ENCODE data around the gene SFI1. TPM values are rescaled to one million over a fixed set of nuclear protein-coding genes. Genes with fewer than 3 reads are reported as not detected.

SFI1 gene
- total and polyA plus RNA-seq, 5 donors from 2014 or later = 18.6 to 300 (median 33.3) TPM

GRCh38 chr22:31615491-31615860 lies 119.1 kb downstream of the SFI1 start:
- H3K36me3 Mint-ChIP-seq = peaks cover 27% of the 10 kb centered on the region
- H3K4me3 Mint-ChIP-seq = peak overlapping the region in 1 of 4 donors; percentile 56
- peaks cover 0 to 1% (median 0%) of the 10 kb centered on the region in 7 donors for H3K9me3 Mint-ChIP-seq
- H3K27ac Mint-ChIP-seq = peak overlapping the region; percentile 82 to 92 (median 82)
- peak overlapping the region; percentile 44 for H3K27ac ChIP-seq (ENCODE audit: insufficient read depth, low read length, poor library complexity, severe bottlenecking)
- H3K27me3 ChIP-seq (ENCODE audit: control insufficient read depth, insufficient read depth, low read length) = no peaks in the 10 kb centered on the region
- ATAC-seq (ENCODE audit: low read depth in 2 of 2) = no peak
- H3K4me1 Mint-ChIP-seq = peaks cover 0 to 14% (median 12%) of the 10 kb centered on the region in 4 donors
- H3K36me3 ChIP-seq (ENCODE audit: control insufficient read depth, insufficient read depth, low read length) = peaks cover 44% of the 10 kb centered on the region
- H3K4me3 ChIP-seq (ENCODE audit: low read depth, low read length) = no peak overlapping the region
- no peak for DNase-seq
- H3K27me3 Mint-ChIP-seq = no peaks in the 10 kb centered on the region
- no peaks in the 10 kb centered on the region for H3K9me3 ChIP-seq (ENCODE audit: control insufficient read depth in 2 of 2, low read length in 2 of 2)
- H3K4me1 ChIP-seq (ENCODE audit: control insufficient read depth, insufficient read depth, low read length, poor library complexity, severe bottlenecking) = no peaks in the 10 kb centered on the region

- H3K27ac ChIP-seq (ENCODE audit: insufficient read depth, low read length, poor library complexity, severe bottlenecking) = peak overlapping the region; percentile 44
- peak overlapping the region in 1 of 4 donors; percentile 56 for H3K4me3 Mint-ChIP-seq
- no peak for ATAC-seq (ENCODE audit: low read depth in 2 of 2)
These were observed 119.6 kb downstream of the SFI1 start for GRCh38 chr22:31615940-31616314.

GRCh38 chr22:31616315-31616980 lies 120.1 kb downstream of the SFI1 start:
- H3K4me3 ChIP-seq (ENCODE audit: low read depth, low read length) = no peak overlapping the region
- no peaks in the 10 kb centered on the region for H3K27me3 ChIP-seq (ENCODE audit: control insufficient read depth, insufficient read depth, low read length)
- H3K27ac ChIP-seq (ENCODE audit: insufficient read depth, low read length, poor library complexity, severe bottlenecking) = peak overlapping the region; percentile 44
- Mint-ChIP-seq H3K4me1 (peaks cover 0 to 14% (median 12%) of the 10 kb centered on the region in 4 donors), H3K27ac (peak overlapping the region in 2 of 3 donors; percentile 82 to 92), H3K27me3 (no peaks in the 10 kb centered on the region), H3K9me3 (peaks cover 0 to 1% (median 0%) of the 10 kb centered on the region in 7 donors), H3K4me3 (peak overlapping the region in 3 of 4 donors; percentile 38 to 73 (median 56)), H3K36me3 (peaks cover 27% of the 10 kb centered on the region)
- H3K4me1 ChIP-seq (ENCODE audit: control insufficient read depth, insufficient read depth, low read length, poor library complexity, severe bottlenecking) = no peaks in the 10 kb centered on the region
- H3K9me3 ChIP-seq (ENCODE audit: control insufficient read depth in 2 of 2, low read length in 2 of 2) = no peaks in the 10 kb centered on the region
- DNase-seq (no peak), ATAC-seq (ENCODE audit: low read depth in 2 of 2) (peak; percentile 22 to 51)
- peaks cover 40% of the 10 kb centered on the region for H3K36me3 ChIP-seq (ENCODE audit: control insufficient read depth, insufficient read depth, low read length)

More at GRCh38 chr22:31615940-31616314, 119.6 kb downstream of the SFI1 start:
- H3K27ac Mint-ChIP-seq = peak overlapping the region; percentile 82 to 92 (median 82)
- Histone ChIP-seq H3K4me3 (ENCODE audit: low read depth, low read length) (no peak overlapping the region), H3K4me1 (ENCODE audit: control insufficient read depth, insufficient read depth, low read length, poor library complexity, severe bottlenecking) (no peaks in the 10 kb centered on the region), H3K9me3 (ENCODE audit: control insufficient read depth in 2 of 2, low read length in 2 of 2) (no peaks in the 10 kb centered on the region), H3K36me3 (ENCODE audit: control insufficient read depth, insufficient read depth, low read length) (peaks cover 40% of the 10 kb centered on the region), H3K27me3 (ENCODE audit: control insufficient read depth, insufficient read depth, low read length) (no peaks in the 10 kb centered on the region)
- H3K36me3 Mint-ChIP-seq = peaks cover 27% of the 10 kb centered on the region
- peaks cover 0 to 14% (median 12%) of the 10 kb centered on the region in 4 donors for H3K4me1 Mint-ChIP-seq
- peaks cover 0 to 1% (median 0%) of the 10 kb centered on the region in 7 donors for H3K9me3 Mint-ChIP-seq
- DNase-seq = no peak
- no peaks in the 10 kb centered on the region for H3K27me3 Mint-ChIP-seq

GRCh38 chr22:31618057-31618456 lies 121.7 kb downstream of the SFI1 start:
- Histone ChIP-seq H3K36me3 (ENCODE audit: control insufficient read depth, insufficient read depth, low read length) (peaks cover 39% of the 10 kb centered on the region), H3K27ac (ENCODE audit: insufficient read depth, low read length, poor library complexity, severe bottlenecking) (no peak overlapping the region), H3K4me3 (ENCODE audit: low read depth, low read length) (no peak overlapping the region), H3K27me3 (ENCODE audit: control insufficient read depth, insufficient read depth, low read length) (no peaks in the 10 kb centered on the region), H3K9me3 (ENCODE audit: control insufficient read depth in 2 of 2, low read length in 2 of 2) (no peaks in the 10 kb centered on the region), H3K4me1 (ENCODE audit: control insufficient read depth, insufficient read depth, low read length, poor library complexity, severe bottlenecking) (no peaks in the 10 kb centered on the region)
- H3K27me3 Mint-ChIP-seq = no peaks in the 10 kb centered on the region
- peaks cover 22% of the 10 kb centered on the region for H3K36me3 Mint-ChIP-seq
- no peak for DNase-seq
- ATAC-seq (ENCODE audit: low read depth in 2 of 2) = no peak
- H3K9me3 Mint-ChIP-seq = peaks cover 0 to 3% (median 0%) of the 10 kb centered on the region in 7 donors
- no peak overlapping the region for H3K27ac Mint-ChIP-seq
- H3K4me1 Mint-ChIP-seq = peaks cover 0 to 15% (median 12%) of the 10 kb centered on the region in 4 donors
- no peak overlapping the region for H3K4me3 Mint-ChIP-seq

- H3K27me3 Mint-ChIP-seq = no peaks in the 10 kb centered on the region
- Histone ChIP-seq H3K36me3 (ENCODE audit: control insufficient read depth, insufficient read depth, low read length) (peaks cover 36% of the 10 kb centered on the region), H3K4me1 (ENCODE audit: control insufficient read depth, insufficient read depth, low read length, poor library complexity, severe bottlenecking) (no peaks in the 10 kb centered on the region), H3K4me3 (ENCODE audit: low read depth, low read length) (no peak overlapping the region), H3K27ac (ENCODE audit: insufficient read depth, low read length, poor library complexity, severe bottlenecking) (no peak overlapping the region), H3K9me3 (ENCODE audit: control insufficient read depth in 2 of 2, low read length in 2 of 2) (no peaks in the 10 kb centered on the region), H3K27me3 (ENCODE audit: control insufficient read depth, insufficient read depth, low read length) (no peaks in the 10 kb centered on the region)
- peaks cover 0 to 15% (median 12%) of the 10 kb centered on the region in 4 donors for H3K4me1 Mint-ChIP-seq
- H3K36me3 Mint-ChIP-seq = peaks cover 22% of the 10 kb centered on the region
- H3K27ac Mint-ChIP-seq = peak overlapping the region in 1 of 3 donors; percentile 55
- H3K4me3 Mint-ChIP-seq = no peak overlapping the region
- peaks cover 0 to 3% (median 0%) of the 10 kb centered on the region in 7 donors for H3K9me3 Mint-ChIP-seq
- ATAC-seq (ENCODE audit: low read depth in 2 of 2) = no peak
- no peak for DNase-seq
These were observed 122.3 kb downstream of the SFI1 start for GRCh38 chr22:31618471-31619176.

- Mint-ChIP-seq H3K4me3 (no peak overlapping the region), H3K4me1 (peaks cover 0 to 21% (median 9%) of the 10 kb centered on the region in 4 donors), H3K36me3 (peaks cover 18% of the 10 kb centered on the region)
These were observed 123.4 kb downstream of the SFI1 start for GRCh38 chr22:31619611-31620300.

GRCh38 chr22:31620756-31621480 lies 124.6 kb downstream of the SFI1 start:
- Histone ChIP-seq H3K4me3 (ENCODE audit: low read depth, low read length) (no peak overlapping the region), H3K36me3 (ENCODE audit: control insufficient read depth, insufficient read depth, low read length) (peaks cover 31% of the 10 kb centered on the region), H3K9me3 (ENCODE audit: control insufficient read depth in 2 of 2, low read length in 2 of 2) (no peaks in the 10 kb centered on the region), H3K27me3 (ENCODE audit: control insufficient read depth, insufficient read depth, low read length) (no peaks in the 10 kb centered on the region), H3K4me1 (ENCODE audit: control insufficient read depth, insufficient read depth, low read length, poor library complexity, severe bottlenecking) (no peaks in the 10 kb centered on the region), H3K27ac (ENCODE audit: insufficient read depth, low read length, poor library complexity, severe bottlenecking) (no peak overlapping the region)
- Mint-ChIP-seq H3K36me3 (peaks cover 10% of the 10 kb centered on the region), H3K4me3 (no peak overlapping the region), H3K9me3 (peaks cover 0 to 3% (median 0%) of the 10 kb centered on the region in 7 donors), H3K27ac (peak overlapping the region in 2 of 3 donors; percentile 36 to 38), H3K4me1 (peaks cover 0 to 19% (median 4%) of the 10 kb centered on the region in 4 donors), H3K27me3 (no peaks in the 10 kb centered on the region)
- no peak for DNase-seq
- no peak for ATAC-seq (ENCODE audit: low read depth in 2 of 2)

More at GRCh38 chr22:31619611-31620300, 123.4 kb downstream of the SFI1 start:
- DNase-seq (no peak), ATAC-seq (ENCODE audit: low read depth in 2 of 2) (no peak)
- no peaks in the 10 kb centered on the region for H3K27me3 Mint-ChIP-seq
- Histone ChIP-seq H3K36me3 (ENCODE audit: control insufficient read depth, insufficient read depth, low read length) (peaks cover 31% of the 10 kb centered on the region), H3K4me1 (ENCODE audit: control insufficient read depth, insufficient read depth, low read length, poor library complexity, severe bottlenecking) (no peaks in the 10 kb centered on the region), H3K27ac (ENCODE audit: insufficient read depth, low read length, poor library complexity, severe bottlenecking) (no peak overlapping the region), H3K9me3 (ENCODE audit: control insufficient read depth in 2 of 2, low read length in 2 of 2) (no peaks in the 10 kb centered on the region), H3K4me3 (ENCODE audit: low read depth, low read length) (no peak overlapping the region), H3K27me3 (ENCODE audit: control insufficient read depth, insufficient read depth, low read length) (no peaks in the 10 kb centered on the region)
- H3K9me3 Mint-ChIP-seq = peaks cover 0 to 3% (median 0%) of the 10 kb centered on the region in 7 donors
- peak overlapping the region; percentile 36 to 88 (median 55) for H3K27ac Mint-ChIP-seq

All from CD4-positive, CD25-positive, alpha-beta regulatory T cell (primary cell).